HG03108 (cell line): ENCODE results near the gene TCEAL1.
"Not testable (repeated sequence)": the region's sequence is repeated elsewhere in the genome, so short reads cannot be mapped to it uniquely, and the experiment has no call there.

Experiments
- ATAC-seq: cut with Tn5 transposase; IDR thresholded peaks from one replicate; pipeline ENCODE4 v1.9.1; 2021; ENCODE audit warnings: moderate library complexity; ENCODE audit not compliant: unreplicated experiment

TCEAL1 gene

DNA sequence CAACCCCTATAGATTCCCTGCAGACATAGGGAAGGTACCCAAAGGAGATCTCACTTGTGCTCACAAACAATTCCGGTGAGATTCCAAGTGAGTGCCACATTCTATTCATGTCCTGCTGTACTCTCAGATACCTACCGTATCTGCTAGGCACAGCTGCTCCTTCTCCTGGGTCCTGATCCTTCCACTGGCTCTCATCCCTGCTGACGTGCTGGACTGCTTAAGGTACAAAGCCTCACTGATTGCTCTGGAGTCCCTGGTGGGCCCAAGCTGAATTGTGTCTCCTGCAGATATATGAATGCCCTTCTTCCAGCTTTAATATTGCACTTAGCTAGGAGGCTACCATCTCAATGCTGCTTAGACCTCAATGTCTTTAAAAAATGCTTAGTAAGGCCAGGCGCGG, 2.4 kb downstream of the TCEAL1 start:
- no peak for ATAC-seq

DNA sequence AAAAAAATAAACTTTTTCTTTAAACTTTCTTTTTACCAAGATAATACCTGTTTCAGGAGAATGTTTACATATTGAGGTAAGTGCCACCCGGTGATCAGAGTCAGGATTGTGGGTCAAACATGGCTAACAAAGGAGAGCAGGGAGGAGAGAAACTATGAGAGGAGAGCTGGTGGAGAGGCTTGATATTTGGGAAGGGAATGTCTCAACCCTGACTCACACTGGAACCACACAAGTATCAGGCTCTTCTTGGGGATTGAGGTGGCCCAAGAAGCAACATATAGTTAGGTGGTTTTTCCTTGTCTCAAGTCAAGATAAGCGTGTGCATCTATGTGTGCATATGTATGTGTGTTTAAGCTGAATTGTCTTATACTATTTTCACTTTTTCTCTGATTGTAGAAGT, 6.7 kb downstream of the TCEAL1 start:
- ATAC-seq, result no peak

- ATAC-seq, result no peak
These were observed 9.0 kb downstream of the TCEAL1 start for GRCh38 chrX:103637604-103638338.

DNA sequence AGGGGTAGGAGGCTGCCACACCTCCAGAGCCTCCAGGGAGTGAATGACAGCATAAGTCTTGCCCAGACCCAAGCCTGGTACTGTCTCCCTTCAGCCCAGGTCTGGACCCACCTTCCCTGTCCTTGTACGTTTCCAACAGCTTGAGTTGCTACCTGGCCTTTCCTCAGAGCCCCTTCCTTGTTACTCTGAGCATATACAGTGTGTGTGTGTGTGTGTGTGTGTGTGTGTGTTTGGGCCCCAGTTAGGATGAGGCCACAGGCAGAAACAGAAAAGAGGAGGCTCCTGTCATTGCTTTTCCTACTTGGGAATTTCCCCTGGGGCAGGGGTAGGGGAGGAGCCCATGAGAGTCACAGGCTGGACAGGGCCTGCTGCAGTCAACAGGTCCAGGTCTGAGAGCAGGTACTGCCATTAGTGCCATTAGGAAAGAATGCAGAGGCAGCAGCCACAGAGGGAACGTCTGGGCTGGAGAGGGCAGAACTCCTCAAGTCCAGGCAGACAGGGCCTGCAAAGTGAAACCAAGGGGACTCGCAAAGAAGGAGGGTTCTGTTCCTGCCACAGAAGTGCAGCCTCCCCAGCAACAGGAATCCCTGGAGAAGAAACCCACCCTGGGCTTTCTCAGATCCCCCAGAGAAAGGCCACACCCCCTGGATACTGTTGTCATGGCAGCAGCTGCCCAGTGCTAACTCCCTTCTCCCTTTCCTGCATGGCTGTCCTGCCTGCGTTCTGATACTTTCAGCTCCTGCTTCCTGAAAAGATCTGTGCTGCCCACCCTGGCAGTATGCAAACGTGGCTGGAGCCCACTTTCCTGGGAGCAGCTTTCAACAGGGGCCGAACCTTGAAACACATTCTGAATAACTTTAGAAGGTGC, 9.9 kb downstream of the TCEAL1 start:
- not testable (repeated sequence) for ATAC-seq

- ATAC-seq, result no peak
These were observed 11.8 kb downstream of the TCEAL1 start for GRCh38 chrX:103640401-103641155.

DNA sequence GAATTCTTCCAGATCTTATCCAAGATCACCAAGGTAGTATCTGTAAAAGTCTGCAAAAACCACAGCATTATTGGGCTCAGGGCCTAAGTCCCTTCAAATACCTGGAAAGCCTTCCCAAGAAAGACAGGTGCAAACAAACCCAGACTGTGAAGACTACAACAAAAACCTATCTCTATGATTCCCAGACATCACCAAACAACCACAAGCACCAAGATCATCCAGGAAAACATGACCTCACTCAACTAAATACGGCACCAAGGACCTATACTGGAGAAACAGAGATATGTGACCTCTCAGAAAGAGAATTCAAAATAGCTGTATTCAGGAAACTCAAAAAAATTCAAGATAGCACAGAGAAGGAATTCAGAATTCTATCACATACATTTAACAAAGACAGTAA, 15.3 kb downstream of the TCEAL1 start:
- ATAC-seq, result no peak

GRCh38 chrX:103647630-103648029, 18.9 kb downstream of the TCEAL1 start:
- ATAC-seq, result no peak

- ATAC-seq, result no peak
These were observed 22.5 kb downstream of the TCEAL1 start for GRCh38 chrX:103651151-103651773.

DNA sequence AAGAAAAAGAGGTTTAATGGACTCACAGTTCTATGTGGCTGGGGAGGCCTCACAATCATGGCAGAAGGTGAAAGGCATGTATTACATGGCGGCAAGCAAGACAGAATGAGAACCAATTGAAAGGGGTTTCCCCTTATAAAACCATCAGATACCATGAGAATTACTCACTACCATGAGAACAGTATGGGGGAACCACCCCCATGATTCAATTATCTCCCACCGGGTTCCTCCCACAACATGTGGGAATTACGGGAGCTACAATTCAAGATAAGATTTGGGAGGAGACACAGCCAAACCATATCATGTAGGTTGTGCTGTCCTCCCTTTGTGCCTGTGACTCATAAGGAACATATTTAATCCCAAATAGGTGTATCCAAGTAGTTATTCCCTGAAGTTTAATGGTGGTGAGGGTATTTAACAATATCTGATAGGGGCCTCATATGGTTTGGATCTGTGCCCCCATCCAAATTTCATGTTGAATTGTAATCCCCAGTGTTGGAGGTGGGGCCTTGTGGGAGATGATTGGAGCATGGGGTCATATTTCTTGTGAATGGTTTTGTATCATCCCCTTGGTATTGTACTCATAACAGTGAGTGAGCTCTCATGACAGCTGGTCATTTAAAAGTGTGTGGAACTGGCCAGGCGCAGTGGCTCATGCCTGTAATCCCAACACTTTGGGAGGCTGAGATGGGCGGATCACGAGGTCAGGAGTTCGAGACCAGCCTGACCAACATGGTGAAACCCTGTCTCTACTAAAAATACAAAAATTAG, 26.6 kb downstream of the TCEAL1 start:
- not testable (repeated sequence) for ATAC-seq

- ATAC-seq, result no peak
These were observed 27.8 kb downstream of the TCEAL1 start for GRCh38 chrX:103656617-103657016.

DNA sequence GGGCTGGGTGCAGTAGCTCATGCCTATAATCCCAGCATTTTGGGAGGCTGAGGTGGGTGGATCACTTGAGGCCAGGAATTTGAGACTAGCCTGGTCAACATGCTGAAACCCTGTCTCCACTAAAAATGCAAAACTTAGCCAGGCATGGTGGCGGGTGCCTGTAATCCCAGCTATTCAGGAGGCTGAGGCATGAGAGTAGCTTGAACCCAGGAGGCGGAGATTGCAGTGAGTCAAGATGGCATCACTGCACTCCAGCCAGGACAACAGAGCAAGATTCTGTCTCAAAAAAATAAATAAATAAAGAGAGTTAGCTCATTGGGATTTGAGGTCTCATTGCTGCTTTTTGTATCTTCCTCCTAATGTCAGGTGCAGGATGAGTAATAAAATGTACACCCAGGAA, 28.3 kb downstream of the TCEAL1 start:
- not testable (repeated sequence) for ATAC-seq

GRCh38 chrX:103658681-103659433, 30.1 kb downstream of the TCEAL1 start:
- ATAC-seq, result no peak

GRCh38 chrX:103659460-103659859, 30.7 kb downstream of the TCEAL1 start:
- not testable (repeated sequence) for ATAC-seq

DNA sequence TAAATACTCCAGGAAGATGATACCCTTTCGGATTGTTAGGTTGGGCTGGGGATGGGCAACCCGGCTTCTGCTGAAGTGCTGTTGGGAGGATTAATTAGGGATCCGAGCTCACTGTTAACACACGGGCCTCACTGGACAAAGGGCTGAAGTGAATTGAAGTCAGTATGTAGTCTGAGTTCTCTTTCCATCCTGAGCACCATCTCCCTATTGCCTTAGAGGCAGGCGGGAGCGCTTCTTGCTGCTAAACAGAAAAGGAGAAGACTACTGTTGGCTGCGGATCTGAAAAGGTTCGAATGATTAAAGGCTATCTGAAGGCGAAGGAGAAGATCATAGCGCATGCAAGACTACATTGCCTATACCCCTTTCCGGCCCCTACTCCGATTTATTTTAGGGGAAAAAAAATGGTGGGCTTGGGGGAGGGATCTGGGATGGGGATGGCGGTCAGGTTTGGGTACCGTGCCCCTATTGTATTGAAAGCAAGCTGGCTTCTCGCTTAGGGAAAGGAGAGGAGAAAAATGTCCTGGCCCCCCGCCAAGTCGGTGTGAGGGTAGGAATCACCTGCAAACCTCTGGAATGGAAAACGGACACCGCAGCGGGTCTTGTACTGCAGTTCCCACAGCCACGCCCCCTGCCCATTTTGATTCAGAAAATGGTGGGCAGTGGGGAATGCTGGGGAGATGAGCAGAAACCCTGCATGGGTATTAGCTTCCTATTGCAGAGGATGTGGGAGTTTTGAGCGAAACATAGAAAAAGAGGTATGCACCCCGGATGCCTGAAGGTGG, 35.4 kb downstream of the TCEAL1 start:
- no peak for ATAC-seq

- ATAC-seq, result no peak
These were observed 37.7 kb downstream of the TCEAL1 start for GRCh38 chrX:103666202-103667107.

- ATAC-seq, result no peak
These were observed 41.0 kb downstream of the TCEAL1 start for GRCh38 chrX:103669745-103670144.

DNA sequence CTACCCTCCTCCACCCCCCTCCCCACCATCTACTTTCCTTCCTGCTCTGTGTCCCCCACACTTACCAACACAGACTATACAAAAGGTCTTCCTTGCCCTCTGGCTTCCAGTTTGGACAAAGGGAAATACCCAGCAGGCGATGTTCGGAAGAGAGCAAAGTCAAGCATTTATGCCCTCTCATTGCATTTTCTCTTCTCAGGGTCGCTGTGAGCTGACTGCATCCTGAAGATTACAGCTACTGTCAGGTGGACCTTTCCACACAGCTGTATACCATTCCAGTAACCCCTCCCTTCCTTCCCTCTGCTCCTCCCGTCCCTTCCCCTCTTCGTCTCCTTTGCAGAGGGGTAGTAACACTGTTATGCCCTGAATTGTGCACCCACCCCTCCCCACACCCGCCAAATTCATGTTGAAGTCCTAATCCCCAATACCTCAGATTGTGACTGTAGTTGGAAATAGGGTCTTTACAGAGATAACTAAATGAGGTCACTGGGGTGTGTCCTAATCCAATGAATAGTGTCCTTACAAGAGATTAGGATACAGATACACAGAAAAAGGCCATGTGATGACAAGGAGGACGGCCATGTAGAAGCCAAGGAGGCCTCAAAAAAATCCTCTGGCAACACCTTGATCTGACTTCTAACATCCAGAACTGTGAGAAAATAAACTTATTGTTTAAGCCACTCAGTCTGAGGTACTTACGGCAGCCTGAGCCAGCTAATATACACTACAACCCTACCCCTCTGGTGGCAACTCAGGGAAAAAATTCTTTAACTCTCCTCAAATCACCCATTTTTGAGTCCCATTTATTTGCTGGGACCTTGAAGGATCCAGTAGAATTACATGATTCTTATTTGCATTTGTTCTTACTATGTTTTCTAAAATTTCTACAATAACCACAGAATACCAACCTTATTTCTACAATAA, 46.0 kb downstream of the TCEAL1 start:
- no peak for ATAC-seq
